Kidney (tissue), 14 donors: ENCODE results near the gene LIPA. TPM values are rescaled to one million over a fixed set of nuclear protein-coding genes. Genes with fewer than 3 reads are reported as not detected.
A peak's percentile ranks its signal among the peaks of the same experiment; 100 is the strongest.

Experiments used
- DNase-seq, 5 donors: peaks; one replicate each; pipeline ENCODE4 v3.0.0-alpha.2; 2013 to 2020
- FAIRE-seq: peaks from 2 replicates; lab custom pipeline; 2012; peaks lifted over from hg19 to GRCh38; lab: Jason Lieb, UNC
- H3K27ac ChIP-seq, 2 donors: one replicate each; pipeline ENCODE4 v1.7.0; 2013; ENCODE audit warnings: low read depth in 2 of 2, low read length in 2 of 2, inconsistent platforms in 1 of 2
- H3K27me3 ChIP-seq: one replicate; pipeline ENCODE4 v1.7.1; 2013; ENCODE audit warnings: low read length, inconsistent platforms; ENCODE audit not compliant: control insufficient read depth, insufficient read depth
- H3K36me3 ChIP-seq, 3 donors: one replicate each; pipeline versions ENCODE4 v1.7.0 to v1.7.1; 2013; ENCODE audit warnings: low read length in 3 of 3, control low read depth in 1 of 3, inconsistent platforms in 1 of 3; ENCODE audit not compliant: insufficient read depth in 3 of 3, control insufficient read depth in 2 of 3
- H3K4me1 ChIP-seq, 3 donors: one replicate each; pipeline versions ENCODE4 v1.7.0 to v1.7.1; 2013; ENCODE audit warnings: low read length in 3 of 3, inconsistent platforms in 1 of 3, low read depth in 1 of 3; ENCODE audit not compliant: control insufficient read depth in 2 of 3, insufficient read depth in 2 of 3
- H3K4me3 ChIP-seq, 3 donors: one replicate each; pipeline versions ENCODE4 v1.7.0 to v1.8.1; 2013; ENCODE audit warnings: low read length in 3 of 3, control low read depth in 1 of 3, inconsistent platforms in 1 of 3
- H3K9ac ChIP-seq, 3 donors: one replicate each; pipeline versions ENCODE4 v1.7.0 to v1.7.1; 2013; ENCODE audit warnings: low read length in 3 of 3, control low read depth in 1 of 3, inconsistent platforms in 1 of 3
- H3K9me3 ChIP-seq, 3 donors: one replicate each; pipeline versions ENCODE4 v1.7.0 to v1.7.1; 2013; ENCODE audit warnings: low read length in 3 of 3, control low read depth in 1 of 3, inconsistent platforms in 1 of 3; ENCODE audit not compliant: control insufficient read depth in 2 of 3, insufficient read depth in 1 of 3
- CTCF ChIP-seq: IDR thresholded peaks from 3 replicates; pipeline ENCODE4 v1.5.1; 2012; ENCODE audit warnings: mild to moderate bottlenecking, moderate library complexity, borderline replicate concordance; ENCODE audit not compliant: insufficient read depth; ENCODE audit errors: extremely low read depth
- intact Hi-C: fragments of 100-400 bp; cut with DNase I; formaldehyde crosslinking; loops from one replicate; pipeline ENCODE4 v1.11.1; 2022
- polyA plus RNA-seq: library from polyadenylated mRNA; stranded (reverse); fragments of 350-450 nt; fragmentation: Illumina TruSeq; extraction: RNeasy Lipid Tissue Mini Kit (QIAGEN cat#74804); gene quantifications from one replicate; pipeline ENCODE4 v1.2.3, GENCODE V29; 2014; ENCODE audit warnings: low read depth, low replicate concordance; ENCODE audit not compliant: insufficient read depth
- total RNA-seq: library from RNA; stranded (reverse); fragmentation: NEBNext Ultra II Directional; extraction: Animal tissue kit (Norgen Biotek cat#: 25700); gene quantifications from one replicate; pipeline ENCODE4 v1.2.1, GENCODE V29; 2021
- donor health status: control.
- donor health status: control.
- donor health status: control.
- donor health status: control.
- donor health status: control.
- donor health status: DM: yes; HTN: yes; CAD: no.
- donor health status: Normal renal cell carcinoma (clear cell type).

The LIPA gene
- total and polyA plus RNA-seq, 2 donors from 2014 or later = 43.8 to 84.5 TPM

GRCh38 chr10:89206402-89207180 lies 45.0 kb downstream of the LIPA start:
- no peak for TF ChIP-seq CTCF
- Histone ChIP-seq H3K9me3 (no peaks in the 10 kb centered on the region), H3K4me3 (peak overlapping the region; percentile 37 to 75 (median 63)), H3K4me1 (peaks cover 0 to 18% (median 8%) of the 10 kb centered on the region in 3 donors), H3K9ac (no peak overlapping the region), H3K27me3 (peaks cover 26% of the 10 kb centered on the region), H3K27ac (no peak overlapping the region), H3K36me3 (no peaks in the 10 kb centered on the region)
- peak; percentile 38 to 82 (median 45) for DNase-seq
- intact Hi-C loops = no loop called here
- no peak for FAIRE-seq

GRCh38 chr10:89204621-89205185 lies 46.9 kb downstream of the LIPA start:
- Histone ChIP-seq H3K36me3 (no peaks in the 10 kb centered on the region), H3K4me3 (no peak overlapping the region), H3K9ac (no peak overlapping the region), H3K9me3 (no peaks in the 10 kb centered on the region), H3K27ac (no peak overlapping the region), H3K4me1 (peaks cover 0 to 18% (median 8%) of the 10 kb centered on the region in 3 donors), H3K27me3 (peaks cover 26% of the 10 kb centered on the region)
- DNase-seq = peak in 1 of 5 donors; percentile 29
- no peak for FAIRE-seq
- intact Hi-C loops = no loop called here
- TF ChIP-seq CTCF = no peak

GRCh38 chr10:89203237-89203636 lies 48.3 kb downstream of the LIPA start:
- intact Hi-C loops = no loop called here

More at GRCh38 chr10:89203237-89203636, 48.3 kb downstream of the LIPA start:
- Histone ChIP-seq H3K36me3 (no peaks in the 10 kb centered on the region), H3K9ac (no peak overlapping the region), H3K27ac (no peak overlapping the region), H3K4me3 (no peak overlapping the region), H3K9me3 (no peaks in the 10 kb centered on the region), H3K4me1 (peaks cover 0 to 16% (median 7%) of the 10 kb centered on the region in 3 donors), H3K27me3 (peaks cover 20% of the 10 kb centered on the region)
- DNase-seq = no peak
- no peak for FAIRE-seq
- no peak for TF ChIP-seq CTCF
